Measurements from ENCODE around the gene IRF5. TPM values are rescaled to one million over a fixed set of nuclear protein-coding genes. Genes with fewer than 3 reads are reported as not detected.

IRF5 gene
- total RNA-seq, 1 donor from 2014 or later, result 0.36 TPM

- Histone ChIP-seq H3K79me2 (ENCODE audit: insufficient read depth, low read length) (no peaks in the 10 kb centered on the region), H3K27ac (ENCODE audit: low read depth, low read length) (no peak overlapping the region), H3K36me3 (ENCODE audit: insufficient read depth, low read length) (peaks cover 29% of the 10 kb centered on the region), H3K27me3 (ENCODE audit: insufficient read depth, low read length) (no peaks in the 10 kb centered on the region), H3K4me2 (ENCODE audit: low read length) (no peak overlapping the region), H3K9ac (ENCODE audit: low read length) (no peak overlapping the region), H3K9me3 (ENCODE audit: insufficient read depth, low read depth, low read length) (no peaks in the 10 kb centered on the region), H4K20me1 (ENCODE audit: insufficient read depth, low read length) (peaks cover 2% of the 10 kb centered on the region), H2AFZ (ENCODE audit: low read depth, low read length) (no peak overlapping the region), H3K4me1 (ENCODE audit: insufficient read depth, low read length) (no peaks in the 10 kb centered on the region), H3K4me3 (ENCODE audit: insufficient read depth, low read depth, low read length) (no peak overlapping the region)
- TF ChIP-seq CTCF (IDR thresholded peaks at IDR 0.05; ENCODE audit: insufficient read depth, low read depth, low read length) (no peak), EZH2 (IDR thresholded peaks at IDR 0.05; ENCODE audit: insufficient read depth, low read length) (no peak)
- DNase-seq (ENCODE audit: low read depth), result peak; percentile 6
- Mint-ChIP-seq H3K36me3 (ENCODE audit: low read depth, unreplicated experiment) (peaks cover 13% of the 10 kb centered on the region), H3K9me3 (ENCODE audit: unreplicated experiment) (no peaks in the 10 kb centered on the region), H3K4me1 (ENCODE audit: low read depth, unreplicated experiment) (peaks cover 2% of the 10 kb centered on the region), H3K27me3 (ENCODE audit: low read depth, unreplicated experiment) (no peaks in the 10 kb centered on the region), H3K4me3 (ENCODE audit: unreplicated experiment) (no peak overlapping the region), H3K27ac (ENCODE audit: unreplicated experiment) (no peak overlapping the region)
- FAIRE-seq, result no peak
Observed at GRCh38 chr7:128997181-128997580, 59.5 kb downstream of the IRF5 start.

Other genes starting within 250 kb of the IRF5 start
- gene CALU, start 198.6 kb upstream of the IRF5 start, total RNA-seq, result 670 and 732 TPM in 2 replicates
- gene OPN1SW, start 162.1 kb upstream of the IRF5 start, total RNA-seq, result not detected in 2 replicates
- 14.4 and 14.9 TPM in 2 replicates for gene CCDC136, start 146.0 kb upstream of the IRF5 start, total RNA-seq
- gene FLNC, start 107.5 kb upstream of the IRF5 start, total RNA-seq, result 308 and 364 TPM in 2 replicates
- 193 TPM in 2 replicates for gene ATP6V1F, start 75.1 kb upstream of the IRF5 start, total RNA-seq
- gene KCP, start 27.2 kb upstream of the IRF5 start, total RNA-seq, result 0.20 and 0.41 TPM in 2 replicates
- 49.2 and 49.8 TPM in 2 replicates for gene TNPO3, start 117.2 kb downstream of the IRF5 start, total RNA-seq
- 6.5 and 6.8 TPM in 2 replicates for gene TSPAN33, start 206.8 kb downstream of the IRF5 start, total RNA-seq